Upper lobe of right lung (tissue), 1 donor: ENCODE measurements around the gene UIMC1. TPM values are rescaled to one million over a fixed set of nuclear protein-coding genes. Genes with fewer than 3 reads are reported as not detected.
"Not testable (repeated sequence)": the region's sequence is repeated elsewhere in the genome, so short reads cannot be mapped to it uniquely, and the experiment has no call there.

Experiments used
- ATAC-seq: fragments of 200-7000 bp; cut with Tn5 transposase; one replicate; pipeline ENCODE4 v1.9.1; 2020; ENCODE audit warnings: mild to moderate bottlenecking, moderate library complexity
- DNase-seq: peaks from one replicate; pipeline ENCODE4 v3.0.0-alpha.2; 2020
- H3K27ac ChIP-seq: fragments of 200-600 bp; one replicate; pipeline ENCODE4 v1.8.0; 2022
- H3K27me3 ChIP-seq: fragments of 200-600 bp; one replicate; pipeline ENCODE4 v1.8.0; 2022; ENCODE audit warnings: mild to moderate bottlenecking
- H3K36me3 ChIP-seq: fragments of 200-600 bp; one replicate; pipeline ENCODE4 v1.8.0; 2022
- H3K4me1 ChIP-seq: fragments of 200-600 bp; one replicate; pipeline ENCODE4 v1.8.0; 2022
- H3K4me3 ChIP-seq: fragments of 200-600 bp; one replicate; pipeline ENCODE4 v1.8.0; 2022; ENCODE audit warnings: mild to moderate bottlenecking
- H3K9me3 ChIP-seq: fragments of 200-600 bp; one replicate; pipeline ENCODE4 v1.8.0; 2022
- CTCF ChIP-seq: fragments of 200-600 bp; IDR thresholded peaks from one replicate; pipeline ENCODE4 v1.8.0; 2022; ENCODE audit warnings: antibody characterized with exemption
- intact Hi-C: fragments of 100-400 bp; cut with DNase I; formaldehyde crosslinking; loops from one replicate; pipeline ENCODE4 v1.11.0; 2022
- total RNA-seq: library from RNA; stranded (reverse); fragmentation: NEBNext Ultra II Directional; extraction: Animal tissue kit (Norgen Biotek cat#: 25700); gene quantifications from one replicate; pipeline ENCODE4 v1.2.1, GENCODE V29; 2021
- donor health status: DM: no; HTN: yes; CAD: no; lungs with severe emphysema.

The UIMC1 gene
- total RNA-seq, 1 donor from 2014 or later = 35.4 TPM

GRCh38 chr5:177008716-177009115 is 2.1 kb upstream of the UIMC1 start:
- peaks cover 19% of the 10 kb centered on the region for H3K4me1 ChIP-seq
- ATAC-seq (no peak), DNase-seq (no peak)
- intact Hi-C loops = no loop called here
- H3K9me3 ChIP-seq = no peaks in the 10 kb centered on the region
- no peak overlapping the region for H3K27ac ChIP-seq
- H3K36me3 ChIP-seq = no peaks in the 10 kb centered on the region
- no peak overlapping the region for H3K4me3 ChIP-seq
- H3K27me3 ChIP-seq = no peaks in the 10 kb centered on the region
- TF ChIP-seq CTCF = no peak

GRCh38 chr5:177005619-177006264 is 837 bp downstream of the UIMC1 start:
- DNase-seq (peak; percentile 89), ATAC-seq (peak; percentile 82)
- Histone ChIP-seq H3K27me3 (no peaks in the 10 kb centered on the region), H3K36me3 (no peaks in the 10 kb centered on the region), H3K9me3 (no peaks in the 10 kb centered on the region), H3K27ac (peak overlapping the region; percentile 93), H3K4me3 (peak overlapping the region; percentile 81), H3K4me1 (peaks cover 22% of the 10 kb centered on the region)
- peak; percentile 66 for TF ChIP-seq CTCF
- intact Hi-C loops = no loop called here

GRCh38 chr5:177004961-177005360 is 1.6 kb downstream of the UIMC1 start:
- ATAC-seq (no peak), DNase-seq (no peak)
- Histone ChIP-seq H3K36me3 (no peaks in the 10 kb centered on the region), H3K27ac (peak overlapping the region; percentile 93), H3K27me3 (no peaks in the 10 kb centered on the region), H3K9me3 (no peaks in the 10 kb centered on the region), H3K4me3 (peak overlapping the region; percentile 81), H3K4me1 (peaks cover 22% of the 10 kb centered on the region)
- intact Hi-C loops = no loop called here
- TF ChIP-seq CTCF = no peak

- intact Hi-C loops = no loop called here
- Histone ChIP-seq H3K27me3 (no peaks in the 10 kb centered on the region), H3K36me3 (no peaks in the 10 kb centered on the region), H3K4me1 (peaks cover 22% of the 10 kb centered on the region), H3K4me3 (no peak overlapping the region), H3K9me3 (no peaks in the 10 kb centered on the region), H3K27ac (no peak overlapping the region)
- ATAC-seq = no peak
- DNase-seq = no peak
- no peak for TF ChIP-seq CTCF
Observed at GRCh38 chr5:177003649-177004048, 2.9 kb downstream of the UIMC1 start.

- H3K36me3 ChIP-seq, H3K27ac ChIP-seq, intact Hi-C loops, H3K9me3 ChIP-seq, DNase-seq, ATAC-seq, H3K27me3 ChIP-seq, H3K4me3 ChIP-seq: not testable (repeated sequence)
- peaks cover 23% of the 10 kb centered on the region for H3K4me1 ChIP-seq
Observed at GRCh38 chr5:176999526-176999925, 7.1 kb downstream of the UIMC1 start.

GRCh38 chr5:176998828-176999227 is 7.8 kb downstream of the UIMC1 start:
- H3K4me1 ChIP-seq = peaks cover 16% of the 10 kb centered on the region
- H3K9me3 ChIP-seq = no peaks in the 10 kb centered on the region
- H3K27ac ChIP-seq = no peak overlapping the region
- H3K36me3 ChIP-seq = no peaks in the 10 kb centered on the region
- ATAC-seq (no peak), DNase-seq (no peak)
- intact Hi-C loops = no loop called here
- no peaks in the 10 kb centered on the region for H3K27me3 ChIP-seq
- TF ChIP-seq CTCF = no peak
- no peak overlapping the region for H3K4me3 ChIP-seq
